HCT116 (cell line): ENCODE results near the gene FGFR3. TPM values are rescaled to one million over a fixed set of nuclear protein-coding genes. Genes with fewer than 3 reads are reported as not detected.

Experiments
- ATAC-seq: fragments of 200-7000 bp; cut with Tn5 transposase; 2 replicates; pipeline ENCODE4 v1.9.1; 2020; ENCODE audit warnings: mild to moderate bottlenecking, moderate library complexity
- BruUV-seq: library from RNA; stranded (reverse); fragments of 400-500 nt; replicated peaks from 2 replicates; lab custom pipeline; 2021; lab: Mats Ljungman, UMichigan
- CTCF ChIA-PET: fragments of 300-600 bp; sonication (Branson Sonifier 250); formaldehyde crosslinking; loops from one replicate; lab custom pipeline; 2021; ENCODE audit warnings: antibody characterized with exemption; lab: Charles Lee
- POLR2A ChIA-PET: fragments of 300-600, 350-600 bp; sonication (Branson Sonifier 250); formaldehyde crosslinking; loops from one replicate; lab custom pipeline; 2021; ENCODE audit warnings: antibody characterized with exemption; lab: Charles Lee
- RAD21 ChIA-PET, 2 experiments: fragments of 300-600 bp; sonication (Branson Sonifier 250); formaldehyde crosslinking; loops; one replicate each; lab custom pipeline; 2023; ENCODE audit warnings: low total read pairs in 2 of 2; ENCODE audit not compliant: uncharacterized antibody in 2 of 2, unreplicated experiment in 2 of 2, low non-redundant PET in 1 of 2; lab: Charles Lee
- DNase-seq: peaks from one replicate; pipeline ENCODE4 v3.0.0-alpha.2; 2010; ENCODE audit warnings: low read depth, low spot score
- H2AFZ ChIP-seq: fragments of 200-600 bp; shearing (Covaris generic), sonication (generic); 2 replicates; pipeline ENCODE4 v1.6.1; 2017; ENCODE audit warnings: low read depth, mixed run types, mixed read lengths, antibody characterized with exemption, low read length; ENCODE audit not compliant: poor library complexity, severe bottlenecking
- H3K27ac ChIP-seq: 2 replicates; pipeline ENCODE4 v1.5.1; 2012; ENCODE audit warnings: low read depth, low read length
- H3K27me3 ChIP-seq: fragments of 200-600 bp; sonication (generic); 2 replicates; pipeline ENCODE4 v1.6.1; 2016; ENCODE audit warnings: mixed run types, low read length, mixed read lengths; ENCODE audit not compliant: insufficient read depth
- H3K36me3 ChIP-seq, 2 experiments: fragments of 200-500 bp in 1 of 2; fragments of 200-600 bp in 1 of 2; sonication (Bioruptor generic) in 1 of 2; sonication (generic) in 1 of 2; 2 replicates each; pipeline versions ENCODE4 v1.5.1 to v1.6.1; 2014 to 2016; ENCODE audit warnings: low read length in 2 of 2, inconsistent platforms in 1 of 2, mixed read lengths in 1 of 2, mixed run types in 1 of 2; ENCODE audit not compliant: insufficient read depth in 2 of 2, control insufficient read depth in 1 of 2
- H3K4me1 ChIP-seq, 2 experiments: fragments of 200-600 bp in 1 of 2; sonication (generic) in 1 of 2; 2 replicates each; pipeline versions ENCODE4 v1.5.1 to v1.6.1; 2012 to 2017; ENCODE audit warnings: low read length in 2 of 2, inconsistent platforms in 1 of 2, mild to moderate bottlenecking in 1 of 2, mixed read lengths in 1 of 2, mixed run types in 1 of 2, moderate library complexity in 1 of 2; ENCODE audit not compliant: insufficient read depth in 2 of 2, control insufficient read depth in 1 of 2
- H3K4me2 ChIP-seq: fragments of 200-600 bp; sonication (generic); 2 replicates; pipeline ENCODE4 v1.6.1; 2017; ENCODE audit warnings: mixed run types, low read length, mixed read lengths
- H3K4me3 ChIP-seq, 2 experiments: fragments of 200-600 bp in 1 of 2; sonication (generic) in 1 of 2; replicated peaks in 1 of 2; 2 replicates each; pipeline ENCODE4 v1.5.1; 2011 to 2016; ENCODE audit warnings: low read length in 2 of 2, control low read depth in 1 of 2, low read depth in 1 of 2, mild to moderate bottlenecking in 1 of 2, mixed read lengths in 1 of 2, mixed run types in 1 of 2
- H3K79me2 ChIP-seq: fragments of 200-600 bp; sonication (generic); 2 replicates; pipeline ENCODE4 v1.6.1; 2017; ENCODE audit warnings: mild to moderate bottlenecking, mixed run types, low read length, moderate library complexity, mixed read lengths; ENCODE audit not compliant: insufficient read depth
- H3K9ac ChIP-seq: fragments of 200-600 bp; sonication (generic); 2 replicates; pipeline ENCODE4 v1.6.1; 2016; ENCODE audit warnings: low read length, mixed read lengths
- H3K9me2 ChIP-seq: fragments of 200-600 bp; sonication (generic), shearing (Covaris generic); 2 replicates; pipeline ENCODE4 v1.6.1; 2017; ENCODE audit warnings: mixed run types, mild to moderate bottlenecking, moderate library complexity; ENCODE audit not compliant: insufficient read depth
- H3K9me3 ChIP-seq, 2 experiments: fragments of 200-500 bp in 1 of 2; fragments of 200-600 bp in 1 of 2; sonication (Bioruptor generic) in 1 of 2; sonication (generic) in 1 of 2; 2 replicates each; pipeline ENCODE4 v1.6.1; 2014 to 2017; ENCODE audit warnings: low read length in 2 of 2, mixed read lengths in 2 of 2, inconsistent platforms in 1 of 2, low read depth in 1 of 2, mild to moderate bottlenecking in 1 of 2, mixed run types in 1 of 2, moderate library complexity in 1 of 2; ENCODE audit not compliant: control insufficient read depth in 1 of 2, insufficient read depth in 1 of 2
- H4K20me1 ChIP-seq: fragments of 200-600 bp; sonication (generic), shearing (Covaris generic); 2 replicates; pipeline ENCODE4 v1.6.1; 2017; ENCODE audit warnings: mixed run types, mild to moderate bottlenecking, moderate library complexity; ENCODE audit not compliant: insufficient read depth
- CBX3 ChIP-seq: IDR thresholded peaks from 2 replicates; pipeline ENCODE4 v1.6.1; 2012; ENCODE audit warnings: low read depth
- CEBPB ChIP-seq: IDR thresholded peaks from 2 replicates; pipeline ENCODE4 v1.6.1; 2012; ENCODE audit warnings: low read depth
- EGR1 ChIP-seq: IDR thresholded peaks from 2 replicates; pipeline ENCODE4 v1.6.1; 2012; ENCODE audit warnings: low read depth
- ELF1 ChIP-seq: IDR thresholded peaks from 2 replicates; pipeline ENCODE4 v1.6.1; 2012; ENCODE audit warnings: low read depth, borderline replicate concordance
- EZH2 ChIP-seq: fragments of 200-600 bp; sonication (generic); IDR thresholded peaks from 2 replicates; pipeline ENCODE4 v1.6.1; 2017; ENCODE audit warnings: antibody characterized with exemption, mixed run types
- EZH2phosphoT487 ChIP-seq: fragments of 200-600 bp; IDR thresholded peaks from 2 replicates; pipeline ENCODE4 v1.6.1; 2018; ENCODE audit warnings: antibody characterized with exemption, borderline replicate concordance
- JUND ChIP-seq: IDR thresholded peaks from 2 replicates; pipeline ENCODE4 v1.6.1; 2012
- POLR2AphosphoS5 ChIP-seq: IDR thresholded peaks from 2 replicates; pipeline ENCODE4 v1.6.1; 2011; ENCODE audit warnings: mild to moderate bottlenecking, low read depth, low read length, moderate library complexity
- RAD21 ChIP-seq: IDR thresholded peaks from 2 replicates; pipeline ENCODE4 v1.6.1; 2012; ENCODE audit warnings: low read depth, mild to moderate bottlenecking
- SIN3A ChIP-seq: IDR thresholded peaks from 2 replicates; pipeline ENCODE4 v1.6.1; 2012; ENCODE audit warnings: low read depth
- SP1 ChIP-seq: IDR thresholded peaks from 2 replicates; pipeline ENCODE4 v1.6.1; 2012; ENCODE audit warnings: low read depth
- SRF ChIP-seq: IDR thresholded peaks from 2 replicates; pipeline ENCODE4 v1.6.1; 2012; ENCODE audit warnings: low read depth
- TCF7L2 ChIP-seq: IDR thresholded peaks from 2 replicates; pipeline ENCODE4 v1.7.0; 2011; ENCODE audit warnings: borderline replicate concordance, inconsistent platforms; ENCODE audit not compliant: insufficient read depth, insufficient read length; ENCODE audit errors: extremely low read depth
- ZFX ChIP-seq: fragments of 450-650 bp; IDR thresholded peaks from 2 replicates; pipeline ENCODE4 v1.6.1; 2017
- ZNF274 ChIP-seq: fragments of 200-500 bp; sonication (Bioruptor generic); IDR thresholded peaks from 2 replicates; pipeline ENCODE4 v1.6.1; 2014; ENCODE audit warnings: mild to moderate bottlenecking, low read depth, low read length, inconsistent platforms
- intact Hi-C: fragments of 100-400 bp; cut with micrococcal nuclease; formaldehyde crosslinking; loops from 2 replicates; pipeline ENCODE4 v1.10.0; 2022
- total RNA-seq: library from RNA; stranded (reverse); gene quantifications from one replicate; pipeline ENCODE4 v1.2.1, GENCODE V29; 2021; ENCODE audit not compliant: unreplicated experiment
- TF ChIP-seq, protein P1 (sequence below): IDR thresholded peaks from 2 replicates; pipeline ENCODE4 v1.6.1; 2012; ENCODE audit warnings: low read depth
- TF ChIP-seq, protein P2 (sequence below): IDR thresholded peaks from 2 replicates; pipeline ENCODE4 v1.6.1; 2011; ENCODE audit warnings: mild to moderate bottlenecking, low read length, moderate library complexity; ENCODE audit not compliant: insufficient replicate concordance; ENCODE audit errors: extremely low read depth
- TF ChIP-seq, protein P3 (sequence below), 3 experiments: fragments of 200-600 bp in 1 of 3; sonication (generic) in 1 of 3; IDR thresholded peaks in 2 of 3; conservative IDR thresholded peaks in 1 of 3; 2 replicates each; pipeline ENCODE4 v1.5.1; 2012 to 2017; ENCODE audit warnings: low read depth in 2 of 3, low read length in 2 of 3, antibody characterized with exemption in 1 of 3, borderline replicate concordance in 1 of 3, control low read depth in 1 of 3, mild to moderate bottlenecking in 1 of 3, mixed read lengths in 1 of 3, mixed run types in 1 of 3, moderate library complexity in 1 of 3; ENCODE audit not compliant: insufficient read depth in 1 of 3
- TF ChIP-seq, protein P4 (sequence below): IDR thresholded peaks from 2 replicates; pipeline ENCODE4 v1.6.1; 2012

The FGFR3 gene
- total RNA-seq, 1 experiment from 2014 or later: 31.7 TPM

DNA sequence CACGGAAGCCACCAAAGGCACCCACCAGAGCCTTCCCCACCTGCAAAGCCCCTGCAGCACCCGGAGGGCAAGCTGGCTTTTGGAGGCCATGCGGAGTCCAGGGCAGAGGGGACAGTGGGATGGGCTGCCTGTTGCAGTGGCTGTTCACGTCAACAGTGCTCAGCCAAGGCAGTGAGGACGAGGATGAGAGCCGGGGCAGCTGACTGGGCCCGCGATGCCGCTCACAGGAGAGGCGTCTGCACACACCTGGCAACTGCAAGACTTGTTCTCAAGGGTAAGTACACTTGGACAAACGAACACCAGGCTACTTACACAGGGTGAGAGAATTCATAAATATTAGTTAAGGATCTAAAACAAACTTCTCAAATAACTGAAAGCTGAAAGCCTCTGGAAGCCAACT lies 19.6 kb downstream of the FGFR3 start (continued):
- TF ChIP-seq ZNF274: no peak
- no peak for TF ChIP-seq EGR1
- TF ChIP-seq SRF: no peak
- TF ChIP-seq, protein P1, sequence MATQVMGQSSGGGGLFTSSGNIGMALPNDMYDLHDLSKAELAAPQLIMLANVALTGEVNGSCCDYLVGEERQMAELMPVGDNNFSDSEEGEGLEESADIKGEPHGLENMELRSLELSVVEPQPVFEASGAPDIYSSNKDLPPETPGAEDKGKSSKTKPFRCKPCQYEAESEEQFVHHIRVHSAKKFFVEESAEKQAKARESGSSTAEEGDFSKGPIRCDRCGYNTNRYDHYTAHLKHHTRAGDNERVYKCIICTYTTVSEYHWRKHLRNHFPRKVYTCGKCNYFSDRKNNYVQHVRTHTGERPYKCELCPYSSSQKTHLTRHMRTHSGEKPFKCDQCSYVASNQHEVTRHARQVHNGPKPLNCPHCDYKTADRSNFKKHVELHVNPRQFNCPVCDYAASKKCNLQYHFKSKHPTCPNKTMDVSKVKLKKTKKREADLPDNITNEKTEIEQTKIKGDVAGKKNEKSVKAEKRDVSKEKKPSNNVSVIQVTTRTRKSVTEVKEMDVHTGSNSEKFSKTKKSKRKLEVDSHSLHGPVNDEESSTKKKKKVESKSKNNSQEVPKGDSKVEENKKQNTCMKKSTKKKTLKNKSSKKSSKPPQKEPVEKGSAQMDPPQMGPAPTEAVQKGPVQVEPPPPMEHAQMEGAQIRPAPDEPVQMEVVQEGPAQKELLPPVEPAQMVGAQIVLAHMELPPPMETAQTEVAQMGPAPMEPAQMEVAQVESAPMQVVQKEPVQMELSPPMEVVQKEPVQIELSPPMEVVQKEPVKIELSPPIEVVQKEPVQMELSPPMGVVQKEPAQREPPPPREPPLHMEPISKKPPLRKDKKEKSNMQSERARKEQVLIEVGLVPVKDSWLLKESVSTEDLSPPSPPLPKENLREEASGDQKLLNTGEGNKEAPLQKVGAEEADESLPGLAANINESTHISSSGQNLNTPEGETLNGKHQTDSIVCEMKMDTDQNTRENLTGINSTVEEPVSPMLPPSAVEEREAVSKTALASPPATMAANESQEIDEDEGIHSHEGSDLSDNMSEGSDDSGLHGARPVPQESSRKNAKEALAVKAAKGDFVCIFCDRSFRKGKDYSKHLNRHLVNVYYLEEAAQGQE: no peak
- no peak for TF ChIP-seq EZH2
- TF ChIP-seq SIN3A: no peak

DNA sequence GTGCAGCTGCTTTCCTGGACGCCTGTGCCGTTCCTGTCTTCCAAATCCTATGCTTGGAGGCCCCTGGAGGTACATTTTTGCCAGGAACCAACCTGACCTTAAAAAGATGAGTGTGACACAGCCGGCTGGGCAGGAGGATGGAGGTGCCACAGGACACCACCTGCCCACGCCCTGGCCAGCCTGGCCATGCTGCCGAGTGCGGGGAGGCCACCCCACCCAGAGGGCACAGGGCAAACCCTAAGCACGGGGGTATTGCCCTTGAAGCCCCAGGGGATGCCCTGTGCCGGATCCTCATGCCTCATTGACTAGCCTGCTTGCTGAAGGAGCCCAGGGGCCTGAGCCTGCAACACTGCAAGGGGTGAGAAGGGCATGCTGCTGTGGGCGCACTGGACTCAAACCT lies 20.1 kb downstream of the FGFR3 start:
- Histone ChIP-seq H3K9me3 (no peaks in the 10 kb centered on the region), H3K9me2 (no peaks in the 10 kb centered on the region), H3K27ac (no peak overlapping the region), H3K4me1 (peaks cover 0 to 5% of the 10 kb centered on the region in 2 experiments; a peak in 1 of 4 replicates), H2AFZ (no peak overlapping the region), H3K9ac (no peak overlapping the region), H3K27me3 (no peaks in the 10 kb centered on the region), H3K4me3 (no peak overlapping the region), H3K4me2 (no peak overlapping the region), H4K20me1 (no peaks in the 10 kb centered on the region), H3K79me2 (no peaks in the 10 kb centered on the region), H3K36me3 (peaks cover 9 to 38% of the 10 kb centered on the region in 2 experiments; a peak in 3 of 4 replicates)
- ATAC-seq: no peak
- BruUV-seq: no TSS peak
- no peak for DNase-seq
- CTCF ChIA-PET: interaction anchor here (1.1 to 1.5 kb wide), 2 partner anchors 87 to 97 kb away, joined by 3 to 4 read pairs; no protein-coding TSS in a partner anchor
- TF ChIP-seq ZFX (no peak), SP1 (no peak), CBX3 (no peak), CEBPB (no peak), JUND (no peak), POLR2AphosphoS5 (no peak), EZH2phosphoT487 (no peak), RAD21 (no peak), EZH2 (no peak), SIN3A (no peak), ELF1 (no peak), TCF7L2 (no peak), EGR1 (no peak)
- TF ChIP-seq, protein P2, sequence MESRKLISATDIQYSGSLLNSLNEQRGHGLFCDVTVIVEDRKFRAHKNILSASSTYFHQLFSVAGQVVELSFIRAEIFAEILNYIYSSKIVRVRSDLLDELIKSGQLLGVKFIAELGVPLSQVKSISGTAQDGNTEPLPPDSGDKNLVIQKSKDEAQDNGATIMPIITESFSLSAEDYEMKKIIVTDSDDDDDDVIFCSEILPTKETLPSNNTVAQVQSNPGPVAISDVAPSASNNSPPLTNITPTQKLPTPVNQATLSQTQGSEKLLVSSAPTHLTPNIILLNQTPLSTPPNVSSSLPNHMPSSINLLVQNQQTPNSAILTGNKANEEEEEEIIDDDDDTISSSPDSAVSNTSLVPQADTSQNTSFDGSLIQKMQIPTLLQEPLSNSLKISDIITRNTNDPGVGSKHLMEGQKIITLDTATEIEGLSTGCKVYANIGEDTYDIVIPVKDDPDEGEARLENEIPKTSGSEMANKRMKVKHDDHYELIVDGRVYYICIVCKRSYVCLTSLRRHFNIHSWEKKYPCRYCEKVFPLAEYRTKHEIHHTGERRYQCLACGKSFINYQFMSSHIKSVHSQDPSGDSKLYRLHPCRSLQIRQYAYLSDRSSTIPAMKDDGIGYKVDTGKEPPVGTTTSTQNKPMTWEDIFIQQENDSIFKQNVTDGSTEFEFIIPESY: no peak
- TF ChIP-seq, protein P3, sequence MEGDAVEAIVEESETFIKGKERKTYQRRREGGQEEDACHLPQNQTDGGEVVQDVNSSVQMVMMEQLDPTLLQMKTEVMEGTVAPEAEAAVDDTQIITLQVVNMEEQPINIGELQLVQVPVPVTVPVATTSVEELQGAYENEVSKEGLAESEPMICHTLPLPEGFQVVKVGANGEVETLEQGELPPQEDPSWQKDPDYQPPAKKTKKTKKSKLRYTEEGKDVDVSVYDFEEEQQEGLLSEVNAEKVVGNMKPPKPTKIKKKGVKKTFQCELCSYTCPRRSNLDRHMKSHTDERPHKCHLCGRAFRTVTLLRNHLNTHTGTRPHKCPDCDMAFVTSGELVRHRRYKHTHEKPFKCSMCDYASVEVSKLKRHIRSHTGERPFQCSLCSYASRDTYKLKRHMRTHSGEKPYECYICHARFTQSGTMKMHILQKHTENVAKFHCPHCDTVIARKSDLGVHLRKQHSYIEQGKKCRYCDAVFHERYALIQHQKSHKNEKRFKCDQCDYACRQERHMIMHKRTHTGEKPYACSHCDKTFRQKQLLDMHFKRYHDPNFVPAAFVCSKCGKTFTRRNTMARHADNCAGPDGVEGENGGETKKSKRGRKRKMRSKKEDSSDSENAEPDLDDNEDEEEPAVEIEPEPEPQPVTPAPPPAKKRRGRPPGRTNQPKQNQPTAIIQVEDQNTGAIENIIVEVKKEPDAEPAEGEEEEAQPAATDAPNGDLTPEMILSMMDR (IDR thresholded peaks at IDR 0.05 in 2 of 3, conservative IDR thresholded peaks at IDR 0.05 in 1 of 3; ENCODE audit: borderline replicate concordance in 1 of 3, insufficient read depth in 1 of 3, low read depth in 2 of 3, low read length in 2 of 3): no peak
- TF ChIP-seq, protein P4, sequence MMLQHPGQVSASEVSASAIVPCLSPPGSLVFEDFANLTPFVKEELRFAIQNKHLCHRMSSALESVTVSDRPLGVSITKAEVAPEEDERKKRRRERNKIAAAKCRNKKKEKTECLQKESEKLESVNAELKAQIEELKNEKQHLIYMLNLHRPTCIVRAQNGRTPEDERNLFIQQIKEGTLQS: no peak
- RAD21 ChIA-PET: no interaction called here
- intact Hi-C loops: loop anchor here (5.0 kb wide), 2 partner anchors 84 to 369 kb away; no protein-coding TSS in a partner anchor
- POLR2A ChIA-PET: no interaction called here
